Trophoblast cell (in vitro differentiated cells and primary cell): ENCODE data around the gene EHD2.

Experiments used
- DNase-seq, 2 donors: peaks; one replicate each; pipeline ENCODE4 v3.0.0-alpha.2; 2016
- H2AFZ ChIP-seq: 2 replicates; pipeline ENCODE4 v1.6.1; 2013; ENCODE audit warnings: low read length, moderate library complexity, mild to moderate bottlenecking; ENCODE audit not compliant: insufficient read depth, poor library complexity
- H2AK5ac ChIP-seq: 2 replicates; pipeline ENCODE4 v1.6.1; 2013; ENCODE audit warnings: mild to moderate bottlenecking, low read length
- H2BK120ac ChIP-seq: 2 replicates; pipeline ENCODE4 v1.6.1; 2013; ENCODE audit warnings: low read length, mild to moderate bottlenecking, moderate library complexity; ENCODE audit not compliant: insufficient read depth, poor library complexity
- H2BK12ac ChIP-seq: 2 replicates; pipeline ENCODE4 v1.6.1; 2013; ENCODE audit warnings: mild to moderate bottlenecking, low read length, moderate library complexity
- H2BK5ac ChIP-seq: 2 replicates; pipeline ENCODE4 v1.6.1; 2013; ENCODE audit warnings: low read length, low read depth, moderate library complexity, mild to moderate bottlenecking; ENCODE audit not compliant: poor library complexity
- H3K14ac ChIP-seq: 2 replicates; pipeline ENCODE4 v1.6.1; 2013; ENCODE audit warnings: mild to moderate bottlenecking, low read length
- H3K18ac ChIP-seq: 2 replicates; pipeline ENCODE4 v1.6.1; 2013; ENCODE audit warnings: mild to moderate bottlenecking, low read length
- H3K23ac ChIP-seq: 2 replicates; pipeline ENCODE4 v1.6.1; 2013; ENCODE audit warnings: low read length
- H3K27ac ChIP-seq: 2 replicates; pipeline ENCODE4 v1.5.1; 2013; ENCODE audit warnings: low read depth, mild to moderate bottlenecking, inconsistent platforms, low read length, moderate library complexity
- H3K27me3 ChIP-seq: 2 replicates; pipeline ENCODE4 v1.6.1; 2013; ENCODE audit warnings: inconsistent platforms, mild to moderate bottlenecking, low read length, moderate library complexity; ENCODE audit not compliant: insufficient read depth
- H3K36me3 ChIP-seq, 2 experiments: 1 replicate in 1 of 2; 2 replicates in 1 of 2; pipeline ENCODE4 v1.6.1; 2013; ENCODE audit warnings: low read length in 2 of 2, mild to moderate bottlenecking in 2 of 2, moderate library complexity in 1 of 2; ENCODE audit not compliant: insufficient read depth in 2 of 2, control insufficient read depth in 1 of 2
- H3K4ac ChIP-seq: 2 replicates; pipeline ENCODE4 v1.6.1; 2013; ENCODE audit warnings: low read depth, mild to moderate bottlenecking, low read length, moderate library complexity
- H3K4me1 ChIP-seq, 2 experiments: 1 replicate in 1 of 2; 2 replicates in 1 of 2; pipeline ENCODE4 v1.6.1; 2013; ENCODE audit warnings: low read length in 2 of 2, mild to moderate bottlenecking in 2 of 2, moderate library complexity in 1 of 2; ENCODE audit not compliant: insufficient read depth in 2 of 2, control insufficient read depth in 1 of 2
- H3K4me2 ChIP-seq: 2 replicates; pipeline ENCODE4 v1.6.1; 2013; ENCODE audit warnings: inconsistent platforms, mild to moderate bottlenecking, low read length, moderate library complexity
- H3K4me3 ChIP-seq: 2 replicates; pipeline ENCODE4 v1.5.1; 2013; ENCODE audit warnings: mild to moderate bottlenecking, low read depth, low read length, inconsistent platforms
- H3K79me1 ChIP-seq: one replicate; pipeline ENCODE4 v1.6.1; 2013; ENCODE audit warnings: low read length
- H3K79me2 ChIP-seq: 2 replicates; pipeline ENCODE4 v1.6.1; 2013; ENCODE audit warnings: low read length, mild to moderate bottlenecking; ENCODE audit not compliant: control insufficient read depth, insufficient read depth, poor library complexity
- H3K9ac ChIP-seq: 2 replicates; pipeline ENCODE4 v1.6.1; 2013; ENCODE audit warnings: mild to moderate bottlenecking, low read length
- H3K9me3 ChIP-seq: 2 replicates; pipeline ENCODE4 v1.6.1; 2013; ENCODE audit warnings: low read depth, mild to moderate bottlenecking, control low read depth, inconsistent platforms, low read length; ENCODE audit not compliant: insufficient read depth
- H4K12ac ChIP-seq: 2 replicates; pipeline ENCODE4 v1.6.1; 2013; ENCODE audit warnings: low read depth, mild to moderate bottlenecking, low read length, moderate library complexity
- H4K8ac ChIP-seq: 2 replicates; pipeline ENCODE4 v1.6.1; 2013; ENCODE audit warnings: low read depth, mild to moderate bottlenecking, low read length, moderate library complexity
- H4K91ac ChIP-seq: one replicate; pipeline ENCODE4 v1.6.1; 2013; ENCODE audit warnings: low read depth, mild to moderate bottlenecking, low read length, moderate library complexity
- WGBS: extraction: QIAGEN DNeasy Blood & Tissue Kit; methylation state at CpG from one replicate; pipeline ENCODE4 v1.1.7; 2013; ENCODE audit warnings: missing lambda C conversion rate; ENCODE audit not compliant: insufficient read length, insufficient coverage; ENCODE audit errors: extremely low coverage; 5-methylcytosine and 5-hydroxymethylcytosine counted together

EHD2 gene

GRCh38 chr19:47695533-47696262 is 17.5 kb upstream of the EHD2 start:
- Histone ChIP-seq H3K27ac (no peak overlapping the region), H3K27me3 (no peaks in the 10 kb centered on the region)
- no CpG with 5 or more reads among the region's 26 CpGs for WGBS

GRCh38 chr19:47696635-47697034 is 16.6 kb upstream of the EHD2 start:
- no peaks in the 10 kb centered on the region for H3K9me3 ChIP-seq
- no peak overlapping the region for H3K27ac ChIP-seq
- H4K8ac ChIP-seq = no peak overlapping the region
- H3K18ac ChIP-seq = no peak overlapping the region
- WGBS = no CpG with 5 or more reads among the region's 8 CpGs
- H4K12ac ChIP-seq = no peak overlapping the region
- no peak overlapping the region for H4K91ac ChIP-seq
- no peaks in the 10 kb centered on the region for H3K79me1 ChIP-seq
- no peak overlapping the region for H2AFZ ChIP-seq
- H3K14ac ChIP-seq = no peak overlapping the region
- no peak for DNase-seq
- no peaks in the 10 kb centered on the region for H3K27me3 ChIP-seq
- no peak overlapping the region for H3K4me3 ChIP-seq
- no peak overlapping the region for H3K4me2 ChIP-seq
- no peak overlapping the region for H2BK5ac ChIP-seq
- no peak overlapping the region for H3K23ac ChIP-seq
- no peak overlapping the region for H3K4ac ChIP-seq
- H2AK5ac ChIP-seq = no peak overlapping the region
- no peaks in the 10 kb centered on the region for H3K79me2 ChIP-seq
- no peak overlapping the region for H2BK12ac ChIP-seq
- no peaks in the 10 kb centered on the region for H3K4me1 ChIP-seq
- peaks cover 61 to 64% of the 10 kb centered on the region in 2 experiments for H3K36me3 ChIP-seq
- no peak overlapping the region for H2BK120ac ChIP-seq
- no peak overlapping the region for H3K9ac ChIP-seq

More at GRCh38 chr19:47695533-47696262, 17.5 kb upstream of the EHD2 start:
- Histone ChIP-seq H3K4me3 (no peak overlapping the region), H3K18ac (no peak overlapping the region), H2BK120ac (no peak overlapping the region), H2BK5ac (no peak overlapping the region), H2AK5ac (no peak overlapping the region), H3K4ac (no peak overlapping the region), H3K9me3 (no peaks in the 10 kb centered on the region), H3K79me1 (no peaks in the 10 kb centered on the region), H3K14ac (no peak overlapping the region), H2BK12ac (no peak overlapping the region), H3K4me2 (no peak overlapping the region), H4K12ac (no peak overlapping the region), H4K91ac (no peak overlapping the region), H3K9ac (no peak overlapping the region), H3K36me3 (peaks cover 57 to 61% of the 10 kb centered on the region in 2 experiments), H2AFZ (no peak overlapping the region), H3K79me2 (no peaks in the 10 kb centered on the region), H4K8ac (no peak overlapping the region), H3K23ac (no peak overlapping the region), H3K4me1 (no peaks in the 10 kb centered on the region)
- DNase-seq = no peak

- no peak overlapping the region for H2BK5ac ChIP-seq
- H3K23ac ChIP-seq = no peak overlapping the region
- no peak overlapping the region for H3K4me3 ChIP-seq
- no peaks in the 10 kb centered on the region for H3K79me1 ChIP-seq
- no peak overlapping the region for H2AFZ ChIP-seq
- no peak overlapping the region for H2BK120ac ChIP-seq
- no peaks in the 10 kb centered on the region for H3K79me2 ChIP-seq
- peaks cover 63 to 67% of the 10 kb centered on the region in 2 experiments for H3K36me3 ChIP-seq
- no peak overlapping the region for H3K18ac ChIP-seq
- peak overlapping the region; percentile 28 for H2BK12ac ChIP-seq
- H4K91ac ChIP-seq = no peak overlapping the region
- H4K12ac ChIP-seq = no peak overlapping the region
- no peak overlapping the region for H3K4me2 ChIP-seq
- no peak overlapping the region for H3K4ac ChIP-seq
- no peaks in the 10 kb centered on the region for H3K4me1 ChIP-seq
- DNase-seq = peak; percentile 81 to 93
- H3K14ac ChIP-seq = no peak overlapping the region
- H3K27ac ChIP-seq = no peak overlapping the region
- H4K8ac ChIP-seq = no peak overlapping the region
- H3K9me3 ChIP-seq = no peaks in the 10 kb centered on the region
- H3K27me3 ChIP-seq = no peaks in the 10 kb centered on the region
- H2AK5ac ChIP-seq = no peak overlapping the region
- no CpG with 5 or more reads among the region's 21 CpGs for WGBS
- H3K9ac ChIP-seq = no peak overlapping the region
Observed at GRCh38 chr19:47697863-47698609, 15.2 kb upstream of the EHD2 start.

GRCh38 chr19:47698631-47699359 is 14.4 kb upstream of the EHD2 start:
- Histone ChIP-seq H4K12ac (no peak overlapping the region), H3K4ac (no peak overlapping the region), H3K18ac (no peak overlapping the region), H2AFZ (no peak overlapping the region), H3K14ac (no peak overlapping the region), H3K79me1 (no peaks in the 10 kb centered on the region), H3K4me2 (no peak overlapping the region), H4K8ac (no peak overlapping the region), H3K4me1 (no peaks in the 10 kb centered on the region), H3K4me3 (peak overlapping the region; percentile 31), H2BK120ac (no peak overlapping the region), H3K9me3 (no peaks in the 10 kb centered on the region), H3K36me3 (peaks cover 66 to 67% of the 10 kb centered on the region in 2 experiments), H3K27ac (no peak overlapping the region), H2BK5ac (no peak overlapping the region), H4K91ac (no peak overlapping the region), H3K23ac (no peak overlapping the region), H2BK12ac (no peak overlapping the region), H3K79me2 (no peaks in the 10 kb centered on the region), H3K9ac (no peak overlapping the region), H2AK5ac (no peak overlapping the region), H3K27me3 (no peaks in the 10 kb centered on the region)
- WGBS = no CpG with 5 or more reads among the region's 46 CpGs
- DNase-seq = no peak
